GM21723 (cell line): ENCODE measurements around the gene FBLN1.
"Not testable (repeated sequence)": the region's sequence is repeated elsewhere in the genome, so short reads cannot be mapped to it uniquely, and the experiment has no call there.

Experiments used
- ATAC-seq: cut with Tn5 transposase; IDR thresholded peaks from one replicate; pipeline ENCODE4 v1.9.1; 2021; ENCODE audit warnings: mild to moderate bottlenecking, moderate library complexity; ENCODE audit not compliant: unreplicated experiment

FBLN1 gene

GRCh38 chr22:45502215-45503049, at the start of gene FBLN1:
Gene FBLN1, plus strand, starts transcription at chr22:45502883. Its CDS starts 103 bp downstream, at chr22:45502986.
- no peak for ATAC-seq

GRCh38 chr22:45453764-45454163, 48.9 kb upstream of the FBLN1 start:
- ATAC-seq, result no peak

- ATAC-seq, result no peak
These were observed 48.4 kb upstream of the FBLN1 start for GRCh38 chr22:45454275-45454674.

GRCh38 chr22:45455212-45455611, 47.5 kb upstream of the FBLN1 start:
- ATAC-seq, result no peak

- ATAC-seq, result no peak
These were observed 47.1 kb upstream of the FBLN1 start for GRCh38 chr22:45455621-45456020.

- no peak for ATAC-seq
These were observed 45.9 kb upstream of the FBLN1 start for GRCh38 chr22:45456811-45457210.

GRCh38 chr22:45458532-45458931, 44.2 kb upstream of the FBLN1 start:
- ATAC-seq, result no peak

GRCh38 chr22:45459235-45459634, 43.4 kb upstream of the FBLN1 start:
- no peak for ATAC-seq

- no peak for ATAC-seq
These were observed 42.2 kb upstream of the FBLN1 start for GRCh38 chr22:45460288-45461109.

GRCh38 chr22:45462034-45462655, 40.5 kb upstream of the FBLN1 start:
- no peak for ATAC-seq

- ATAC-seq, result not testable (repeated sequence)
These were observed 39.0 kb upstream of the FBLN1 start for GRCh38 chr22:45463691-45464090.

- no peak for ATAC-seq
These were observed 37.0 kb upstream of the FBLN1 start for GRCh38 chr22:45465633-45466032.

GRCh38 chr22:45468872-45469271, 33.8 kb upstream of the FBLN1 start:
- no peak for ATAC-seq

- no peak for ATAC-seq
These were observed 33.2 kb upstream of the FBLN1 start for GRCh38 chr22:45469281-45470073.

- ATAC-seq, result no peak
These were observed 31.8 kb upstream of the FBLN1 start for GRCh38 chr22:45470871-45471270.

GRCh38 chr22:45472426-45472825, 30.3 kb upstream of the FBLN1 start:
- no peak for ATAC-seq

- no peak for ATAC-seq
These were observed 29.0 kb upstream of the FBLN1 start for GRCh38 chr22:45473626-45474237.

GRCh38 chr22:45475063-45475747, 27.5 kb upstream of the FBLN1 start:
- no peak for ATAC-seq

- no peak for ATAC-seq
These were observed 26.7 kb upstream of the FBLN1 start for GRCh38 chr22:45475851-45476514.
